Measurements from ENCODE around the gene TTC13.
A peak's percentile ranks its signal among the peaks of the same experiment; 100 is the strongest.

Gene TTC13

DNA sequence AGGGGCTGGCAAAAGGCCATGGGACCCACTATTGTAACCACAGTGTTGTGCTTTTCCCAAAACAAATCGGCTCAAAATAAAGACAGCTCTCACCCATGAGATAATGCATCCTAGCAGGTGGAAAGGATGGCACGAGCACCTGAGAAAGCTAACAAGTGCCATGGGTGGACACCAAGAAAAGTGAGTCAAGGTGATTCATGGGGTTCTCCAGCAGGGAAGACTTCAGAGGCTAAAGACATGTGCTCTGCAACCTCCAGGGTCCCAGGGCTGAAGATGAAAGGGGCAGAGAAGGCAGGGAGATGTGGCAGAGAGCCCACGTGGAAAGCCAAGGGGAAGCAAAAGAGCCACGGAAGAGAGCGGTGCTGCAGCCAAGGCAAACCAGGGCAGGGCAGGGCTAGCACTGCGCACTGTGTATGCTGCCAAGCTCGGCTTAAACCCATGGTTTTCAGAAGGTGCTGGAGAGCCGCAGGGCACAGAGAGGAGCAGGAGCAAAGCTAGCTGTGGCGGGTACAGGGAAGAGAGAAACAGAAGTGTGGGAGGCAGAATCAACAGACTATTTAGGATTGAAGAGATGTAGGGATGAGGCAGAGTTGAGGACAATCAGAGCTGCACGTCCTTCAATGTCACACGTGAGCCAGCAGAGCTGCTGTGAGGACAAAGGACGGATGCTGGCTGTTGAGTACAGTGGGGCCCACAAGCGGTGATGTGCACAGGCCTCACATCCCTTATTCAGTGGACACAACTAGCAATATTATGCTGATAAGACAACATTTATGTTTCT lies 68.5 kb downstream of the TTC13 start:
- Mint-ChIP-seq H3K4me3 (no peak overlapping the region), H3K27me3 (no peaks in the 10 kb centered on the region), H3K27ac (no peak overlapping the region), H3K9me3 (no peaks in the 10 kb centered on the region), H3K4me1 (peaks cover 5% of the 10 kb centered on the region)
- ATAC-seq = no peak
- no peak for DNase-seq

DNA sequence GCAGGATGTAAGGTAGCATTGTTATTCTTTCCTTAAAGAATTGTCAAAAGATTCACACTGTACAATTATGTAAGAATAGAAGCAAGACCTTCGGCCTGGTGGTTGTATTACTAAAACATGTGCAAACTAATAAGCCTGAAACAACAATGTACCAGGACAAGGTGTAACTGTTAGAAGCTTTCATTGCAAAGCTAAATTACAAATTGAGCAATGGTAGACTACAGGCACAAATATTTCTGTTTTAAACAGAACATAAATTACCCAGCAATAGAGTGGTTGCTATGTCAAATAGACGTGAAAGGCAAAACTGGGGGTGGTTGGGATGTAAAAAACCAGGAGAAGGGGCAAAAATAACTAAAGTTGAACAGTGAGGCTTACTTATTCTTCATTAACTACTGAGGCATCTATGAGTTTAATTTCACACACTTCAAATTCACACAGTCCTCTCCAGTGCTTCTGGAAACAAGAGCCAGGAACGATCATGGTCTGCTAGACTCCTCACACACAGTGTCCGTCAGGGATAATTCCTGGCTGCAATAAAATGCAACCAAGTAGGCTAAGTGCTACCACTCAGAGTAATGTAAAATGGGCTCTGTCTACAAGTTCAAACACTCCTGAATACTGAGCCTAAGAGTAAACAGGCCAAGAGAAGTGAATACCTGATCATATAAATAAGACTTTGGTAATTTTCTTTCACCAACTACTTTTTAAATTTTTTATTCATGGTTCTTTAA lies 71.0 kb downstream of the TTC13 start:
- DNase-seq (no peak), ATAC-seq (no peak)
- Mint-ChIP-seq H3K27me3 (no peaks in the 10 kb centered on the region), H3K4me3 (no peak overlapping the region), H3K4me1 (no peaks in the 10 kb centered on the region), H3K9me3 (no peaks in the 10 kb centered on the region), H3K27ac (peak overlapping the region in 1 of 2 donors; percentile 31)

DNA sequence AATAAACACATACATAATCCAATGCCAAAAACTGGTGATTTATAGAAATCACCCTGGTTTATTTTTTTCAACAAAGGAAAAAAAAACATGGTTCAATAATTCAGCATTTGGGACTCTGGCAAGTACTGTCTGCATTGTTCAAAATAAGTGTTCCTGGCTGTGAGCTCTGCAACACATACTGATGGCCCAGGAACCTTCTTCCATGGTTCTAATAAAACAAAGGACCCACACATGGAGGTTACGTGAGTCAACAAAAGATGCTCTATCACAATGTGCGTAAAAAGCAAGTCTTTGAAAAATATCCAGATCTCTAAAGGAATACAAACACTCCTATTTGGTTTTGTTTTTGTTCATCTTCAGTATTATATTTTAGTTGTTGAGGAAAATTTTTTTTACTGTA lies 72.4 kb downstream of the TTC13 start:
- H3K27ac Mint-ChIP-seq = no peak overlapping the region
- ATAC-seq (no peak), DNase-seq (no peak)
- no peaks in the 10 kb centered on the region for H3K4me1 Mint-ChIP-seq
- no peaks in the 10 kb centered on the region for H3K27me3 Mint-ChIP-seq
- no peak overlapping the region for H3K4me3 Mint-ChIP-seq
- H3K9me3 Mint-ChIP-seq = no peaks in the 10 kb centered on the region

DNA sequence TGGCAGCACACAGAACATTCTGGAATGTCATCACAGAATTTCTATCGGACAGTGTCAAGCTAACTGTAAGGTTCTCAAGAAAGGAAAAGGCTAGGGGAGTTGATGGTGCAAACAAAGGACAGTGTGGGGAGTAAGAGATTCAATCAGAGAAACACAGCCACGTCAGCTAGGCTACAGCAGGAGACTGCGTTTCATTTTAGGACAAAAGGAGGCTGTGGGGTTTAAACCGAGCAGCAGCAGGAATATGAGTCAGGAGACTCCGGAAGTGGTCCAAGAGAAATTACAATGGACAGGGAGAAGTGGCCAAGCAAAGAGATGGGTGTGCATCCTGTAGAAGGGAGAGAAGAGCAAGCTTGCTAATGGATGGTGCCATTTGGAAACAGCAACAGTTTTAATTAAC lies 72.9 kb downstream of the TTC13 start:
- DNase-seq (no peak), ATAC-seq (no peak)
- Mint-ChIP-seq H3K9me3 (no peaks in the 10 kb centered on the region), H3K27ac (peak overlapping the region in 1 of 2 donors; percentile 20), H3K4me3 (no peak overlapping the region), H3K4me1 (no peaks in the 10 kb centered on the region), H3K27me3 (no peaks in the 10 kb centered on the region)

DNA sequence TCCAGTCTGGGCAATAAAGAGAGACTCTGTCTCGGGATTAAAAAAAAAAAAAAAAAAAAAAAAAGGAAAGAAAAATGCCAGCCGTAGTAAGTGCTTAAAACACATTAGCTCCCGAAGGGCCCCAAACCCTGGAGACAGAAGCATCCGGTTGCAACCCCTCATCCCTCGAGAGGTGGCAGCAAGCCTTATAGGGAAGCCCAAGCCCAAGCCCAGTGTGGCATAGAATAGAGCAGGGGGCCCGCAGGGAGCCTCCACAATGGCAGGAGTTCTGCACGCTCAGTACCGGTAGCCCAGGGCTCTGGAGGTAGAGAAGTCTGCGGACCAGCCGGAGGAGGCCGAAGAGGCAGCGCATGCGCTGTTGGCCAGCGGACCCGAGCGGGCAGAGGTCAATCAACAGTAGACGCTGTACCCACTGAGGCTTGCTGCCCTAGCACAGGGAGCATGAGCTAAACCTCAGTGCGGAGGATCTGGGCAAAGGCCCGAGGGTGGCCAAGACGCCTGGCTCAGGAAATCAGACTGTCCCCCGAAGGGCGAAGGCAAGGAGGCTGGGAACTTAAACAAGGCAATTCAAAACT lies 76.2 kb downstream of the TTC13 start:
- Mint-ChIP-seq H3K27ac (no peak overlapping the region), H3K27me3 (no peaks in the 10 kb centered on the region), H3K9me3 (no peaks in the 10 kb centered on the region), H3K4me3 (no peak overlapping the region), H3K4me1 (no peaks in the 10 kb centered on the region)
- ATAC-seq (no peak), DNase-seq (no peak)

DNA sequence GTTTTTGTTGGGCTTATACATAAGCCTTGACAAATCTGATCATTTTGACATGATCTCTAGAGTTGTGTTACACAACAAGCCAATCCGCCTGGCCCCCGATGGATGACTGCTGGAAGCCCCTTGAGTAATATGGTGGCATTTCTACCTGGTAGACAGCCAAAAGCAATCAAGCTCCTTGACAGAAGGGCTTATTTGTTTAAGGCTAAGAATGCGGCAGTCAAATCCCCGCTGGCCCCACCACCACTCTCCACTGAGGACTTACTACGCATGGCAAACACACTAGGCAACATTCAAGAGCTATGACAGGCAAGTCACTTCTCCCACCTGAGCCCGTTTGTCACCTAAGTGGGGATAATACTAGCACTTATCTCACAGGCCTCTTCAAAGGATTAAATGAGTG lies 77.0 kb downstream of the TTC13 start:
- no peak overlapping the region for H3K27ac Mint-ChIP-seq
- ATAC-seq = no peak
- H3K27me3 Mint-ChIP-seq = no peaks in the 10 kb centered on the region
- no peaks in the 10 kb centered on the region for H3K9me3 Mint-ChIP-seq
- H3K4me3 Mint-ChIP-seq = no peak overlapping the region
- no peak for DNase-seq
- no peaks in the 10 kb centered on the region for H3K4me1 Mint-ChIP-seq

DNA sequence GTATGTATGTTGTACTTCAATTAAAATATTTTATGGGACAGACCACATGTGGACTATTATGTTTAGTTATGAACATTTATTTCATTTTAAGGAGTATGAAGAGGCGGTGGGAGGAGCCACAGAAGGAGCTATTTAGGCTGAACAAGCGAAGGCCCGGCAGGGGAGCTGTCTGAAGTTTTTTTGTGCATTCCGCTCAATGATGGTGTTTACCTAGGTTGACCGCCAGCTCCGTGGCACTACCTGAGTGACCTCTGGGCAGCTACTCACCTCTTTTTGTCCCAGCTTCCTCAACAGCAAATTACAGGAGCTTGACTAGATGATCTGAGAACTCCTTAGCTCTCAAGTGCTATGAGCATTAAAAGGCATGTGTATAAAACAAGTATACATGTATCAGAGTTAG lies 77.7 kb downstream of the TTC13 start:
- Mint-ChIP-seq H3K9me3 (no peaks in the 10 kb centered on the region), H3K27me3 (no peaks in the 10 kb centered on the region), H3K4me1 (no peaks in the 10 kb centered on the region), H3K4me3 (no peak overlapping the region), H3K27ac (peak overlapping the region in 1 of 2 donors; percentile 44)
- DNase-seq (no peak), ATAC-seq (no peak)

DNA sequence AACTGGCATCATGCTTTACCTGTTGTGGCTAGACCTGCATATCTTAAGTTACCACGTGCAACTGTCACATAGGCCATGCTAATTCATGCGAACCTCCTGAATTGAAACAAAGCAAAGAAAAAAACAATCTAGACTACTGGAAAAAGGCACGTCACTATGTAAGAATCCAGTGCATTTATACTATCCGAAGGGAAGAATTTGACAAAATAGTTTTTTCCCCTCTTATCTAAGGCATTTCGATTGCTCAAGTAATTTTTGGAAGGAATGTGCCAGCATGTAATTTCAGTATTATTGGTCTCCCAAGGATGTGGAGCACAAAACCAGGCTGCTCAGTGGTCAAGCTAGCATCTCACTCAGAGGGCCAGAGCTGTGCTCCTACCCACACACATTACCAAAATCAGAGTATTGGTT lies 78.8 kb downstream of the TTC13 start:
- Mint-ChIP-seq H3K27ac (no peak overlapping the region), H3K27me3 (no peaks in the 10 kb centered on the region)

DNA sequence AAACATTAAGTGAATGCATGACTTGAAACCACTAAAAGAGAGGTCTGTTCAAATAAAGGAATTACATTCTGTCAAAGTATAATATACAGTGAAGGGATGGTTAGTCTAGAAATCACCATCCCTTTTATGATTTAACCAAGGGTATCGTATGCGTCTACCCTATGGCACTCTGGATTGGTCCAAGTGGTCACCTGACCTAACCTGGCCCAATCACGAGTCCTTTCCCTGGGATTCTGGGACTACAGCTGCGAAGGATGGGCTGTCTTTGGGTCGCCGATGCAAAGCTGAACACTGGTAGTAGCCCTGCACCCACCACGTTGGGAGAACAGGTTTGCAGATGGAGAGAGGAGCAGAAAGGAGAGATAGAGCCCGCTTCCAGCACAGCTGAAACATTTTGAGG lies 79.9 kb downstream of the TTC13 start:
- Mint-ChIP-seq H3K27ac (no peak overlapping the region), H3K4me1 (no peaks in the 10 kb centered on the region), H3K9me3 (no peaks in the 10 kb centered on the region), H3K4me3 (no peak overlapping the region), H3K27me3 (no peaks in the 10 kb centered on the region)
- DNase-seq = no peak
- ATAC-seq = no peak

More for the DNA sequence above, 78.8 kb downstream of the TTC13 start:
- Mint-ChIP-seq H3K4me1 (no peaks in the 10 kb centered on the region), H3K9me3 (no peaks in the 10 kb centered on the region), H3K4me3 (no peak overlapping the region)
- DNase-seq = no peak
- ATAC-seq = no peak

DNA sequence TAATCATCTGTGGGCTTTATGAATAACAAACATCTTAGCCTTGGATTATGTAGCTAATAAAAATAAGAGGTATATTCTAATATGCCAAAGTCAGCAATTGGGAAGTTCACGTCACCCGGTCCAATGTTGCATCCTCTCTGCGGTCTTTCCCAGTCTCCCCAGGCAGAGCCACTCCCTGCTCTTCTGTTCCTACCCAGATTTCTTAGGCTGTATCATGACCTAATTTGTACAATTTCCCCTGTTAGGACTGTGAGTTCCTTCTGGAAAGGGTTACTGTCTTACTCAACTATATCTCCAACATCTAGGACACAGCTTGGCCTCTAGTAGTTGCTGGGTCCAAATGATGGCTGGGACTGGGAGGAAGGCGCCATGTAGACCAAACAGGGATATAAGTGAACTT lies 80.5 kb downstream of the TTC13 start:
- DNase-seq (no peak), ATAC-seq (no peak)
- H3K4me3 Mint-ChIP-seq = no peak overlapping the region
- H3K9me3 Mint-ChIP-seq = no peaks in the 10 kb centered on the region
- H3K4me1 Mint-ChIP-seq = no peaks in the 10 kb centered on the region
- no peaks in the 10 kb centered on the region for H3K27me3 Mint-ChIP-seq
- H3K27ac Mint-ChIP-seq = no peak overlapping the region

DNA sequence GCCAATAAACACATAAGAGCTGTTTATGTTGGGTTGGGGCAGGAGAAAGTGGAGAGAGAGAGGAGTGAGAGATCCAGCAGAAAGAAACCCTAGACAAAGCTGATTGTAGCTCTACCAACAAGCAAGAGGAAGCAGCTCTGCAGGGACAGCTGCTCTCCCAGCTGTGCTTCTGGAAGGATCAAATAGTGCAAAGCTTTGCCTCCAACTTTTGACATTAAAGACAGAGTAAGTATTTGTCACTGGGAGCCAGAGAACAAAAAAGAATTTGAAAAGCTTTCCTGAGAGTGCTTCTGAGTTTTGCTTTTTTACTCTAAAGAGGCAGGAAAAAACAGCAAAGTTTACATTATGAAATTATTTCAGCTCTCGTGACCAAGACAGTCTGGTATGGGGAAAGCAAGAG lies 81.9 kb downstream of the TTC13 start:
- Mint-ChIP-seq H3K4me1 (no peaks in the 10 kb centered on the region), H3K9me3 (no peaks in the 10 kb centered on the region), H3K27me3 (peaks cover 10% of the 10 kb centered on the region), H3K4me3 (no peak overlapping the region), H3K27ac (no peak overlapping the region)
- ATAC-seq (no peak), DNase-seq (no peak)

DNA sequence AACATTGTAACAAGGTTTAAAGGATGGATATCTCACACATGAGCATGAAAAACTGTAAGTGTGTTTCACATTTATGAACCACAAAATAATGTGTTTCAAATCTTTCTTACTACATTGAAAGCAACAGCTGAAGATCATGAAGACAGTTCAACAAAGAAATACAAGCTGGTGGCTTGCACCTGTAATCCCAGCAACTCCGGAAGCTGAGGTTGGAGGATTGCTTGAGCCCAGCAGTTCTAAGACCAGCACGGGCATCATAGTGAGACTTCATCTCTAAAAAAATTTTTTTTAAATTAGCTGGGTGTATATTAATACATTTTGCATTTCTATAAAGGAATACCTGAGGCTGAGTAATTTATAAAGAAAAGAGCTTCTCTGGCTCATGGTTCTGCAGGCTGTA lies 83.2 kb downstream of the TTC13 start:
- no peak overlapping the region for H3K27ac Mint-ChIP-seq
- H3K4me1 Mint-ChIP-seq = no peaks in the 10 kb centered on the region
- ATAC-seq = no peak

DNA sequence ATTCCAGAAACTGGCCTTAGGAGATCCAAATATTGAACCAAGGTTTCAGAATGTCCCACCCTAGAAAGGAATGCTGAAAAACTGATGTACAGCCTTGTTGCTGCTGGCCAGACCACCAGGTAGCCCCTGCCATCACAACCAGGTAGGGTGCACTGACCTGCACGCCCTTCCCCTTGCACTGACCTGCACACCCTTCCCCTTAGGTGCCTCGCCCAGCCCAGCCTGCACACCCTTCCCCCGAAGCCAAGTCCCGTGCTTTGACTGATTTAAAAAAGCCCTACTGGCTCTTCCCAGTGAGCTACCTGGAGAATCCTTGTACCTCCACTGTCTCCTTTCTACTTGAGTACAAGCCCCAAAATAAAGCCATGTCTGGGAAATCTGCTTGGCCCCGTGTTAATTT lies 84.0 kb downstream of the TTC13 start:
- no peak for ATAC-seq
- H3K27me3 Mint-ChIP-seq = peaks cover 10% of the 10 kb centered on the region
- H3K27ac Mint-ChIP-seq = peak overlapping the region in 1 of 2 donors; percentile 92
- H3K4me3 Mint-ChIP-seq = no peak overlapping the region
- no peaks in the 10 kb centered on the region for H3K4me1 Mint-ChIP-seq
- no peaks in the 10 kb centered on the region for H3K9me3 Mint-ChIP-seq
- no peak for DNase-seq

More for the DNA sequence above, 83.2 kb downstream of the TTC13 start:
- no peak overlapping the region for H3K4me3 Mint-ChIP-seq
- DNase-seq = no peak
- peaks cover 10% of the 10 kb centered on the region for H3K27me3 Mint-ChIP-seq
- no peaks in the 10 kb centered on the region for H3K9me3 Mint-ChIP-seq

DNA sequence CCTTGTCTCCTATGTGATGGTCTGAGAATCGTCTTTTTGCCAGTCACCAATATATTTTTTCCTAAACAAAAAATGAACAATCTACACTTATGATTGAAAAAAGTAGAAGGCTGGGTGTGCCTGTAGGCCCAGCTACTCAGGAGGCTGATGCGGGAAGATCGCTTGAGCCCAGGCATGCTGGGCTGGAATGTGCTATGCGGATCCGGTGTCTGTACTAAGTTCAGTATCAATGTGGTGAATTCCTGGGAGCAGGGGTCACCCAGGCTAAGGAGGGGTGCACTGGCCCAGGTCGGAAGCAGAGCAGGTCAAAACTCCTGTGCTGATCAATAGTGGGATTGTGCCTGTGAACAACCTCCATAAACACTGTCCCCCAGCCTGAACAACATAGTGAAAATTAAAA lies 84.6 kb downstream of the TTC13 start:
- H3K27ac Mint-ChIP-seq = no peak overlapping the region
- peaks cover 10% of the 10 kb centered on the region for H3K27me3 Mint-ChIP-seq
- ATAC-seq (no peak), DNase-seq (no peak)
- H3K4me1 Mint-ChIP-seq = no peaks in the 10 kb centered on the region
- no peaks in the 10 kb centered on the region for H3K9me3 Mint-ChIP-seq
- no peak overlapping the region for H3K4me3 Mint-ChIP-seq

DNA sequence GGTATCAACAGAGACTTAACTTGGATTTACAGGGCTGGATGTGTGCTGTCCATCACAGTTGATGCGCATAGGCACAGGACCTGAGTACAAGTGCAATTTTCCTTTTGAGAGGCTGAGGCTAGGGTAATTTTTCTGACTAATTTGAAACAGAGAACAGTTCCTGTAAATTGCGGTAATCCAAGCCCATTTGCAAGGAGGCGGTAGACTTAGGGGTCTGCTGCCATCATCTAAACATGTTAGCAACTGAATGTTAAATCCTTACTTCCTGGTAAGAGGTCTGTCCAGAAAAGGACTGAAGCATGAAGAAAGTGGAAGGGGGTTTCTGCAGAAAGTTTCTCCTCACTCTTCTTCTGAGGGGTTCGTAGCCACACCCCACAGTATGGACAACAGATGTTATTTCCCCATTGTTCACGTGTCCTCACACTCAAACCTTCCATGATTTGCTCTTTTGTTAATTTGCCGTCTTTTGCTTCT lies 86.6 kb downstream of the TTC13 start:
- Mint-ChIP-seq H3K27me3 (peaks cover 18% of the 10 kb centered on the region), H3K4me1 (no peaks in the 10 kb centered on the region), H3K27ac (no peak overlapping the region), H3K9me3 (no peaks in the 10 kb centered on the region), H3K4me3 (no peak overlapping the region)
- ATAC-seq = no peak
- no peak for DNase-seq

DNA sequence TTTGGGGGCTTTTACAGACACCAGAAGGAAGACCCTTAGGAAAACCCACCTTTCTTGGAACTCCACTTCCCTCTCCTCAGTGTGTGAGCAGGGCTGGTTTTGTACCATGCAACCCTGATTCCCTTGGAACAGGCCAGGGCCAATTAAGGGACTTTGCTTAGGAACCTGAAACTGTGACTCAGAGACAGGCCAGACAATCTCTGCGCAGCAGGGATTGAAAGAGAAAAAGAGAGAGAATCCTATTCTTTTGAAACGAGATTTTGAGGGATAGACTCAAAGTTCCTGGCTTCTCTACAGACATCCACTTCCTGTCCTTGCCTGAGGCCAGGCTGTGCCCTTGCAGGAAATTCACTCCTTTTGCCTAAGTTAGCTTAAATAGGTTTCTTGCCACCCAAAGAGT lies 87.2 kb downstream of the TTC13 start:
- ATAC-seq = no peak
- H3K27me3 Mint-ChIP-seq = peaks cover 18% of the 10 kb centered on the region
- no peak overlapping the region for H3K27ac Mint-ChIP-seq
- no peak overlapping the region for H3K4me3 Mint-ChIP-seq
- no peak for DNase-seq
- no peaks in the 10 kb centered on the region for H3K4me1 Mint-ChIP-seq
- no peaks in the 10 kb centered on the region for H3K9me3 Mint-ChIP-seq
